Fibroblast of pulmonary artery (primary cell): ENCODE data around the gene RALGPS1.
A peak's percentile ranks its signal among the peaks of the same experiment; 100 is the strongest.

Experiments used
- DNase-seq: peaks from one replicate; pipeline ENCODE4 v3.0.0-alpha.2; 2010; ENCODE audit warnings: low read depth
- H3K4me3 ChIP-seq: replicated peaks from 2 replicates; pipeline ENCODE4 v1.5.1; 2011; ENCODE audit warnings: low read depth, mild to moderate bottlenecking, control low read depth, low read length, moderate library complexity
- TF ChIP-seq, protein P1 (sequence below): IDR thresholded peaks from 2 replicates; pipeline ENCODE4 v1.5.1; 2011; ENCODE audit warnings: mild to moderate bottlenecking, control low read depth, low read length, inconsistent platforms; ENCODE audit errors: missing control alignments

The RALGPS1 gene

DNA sequence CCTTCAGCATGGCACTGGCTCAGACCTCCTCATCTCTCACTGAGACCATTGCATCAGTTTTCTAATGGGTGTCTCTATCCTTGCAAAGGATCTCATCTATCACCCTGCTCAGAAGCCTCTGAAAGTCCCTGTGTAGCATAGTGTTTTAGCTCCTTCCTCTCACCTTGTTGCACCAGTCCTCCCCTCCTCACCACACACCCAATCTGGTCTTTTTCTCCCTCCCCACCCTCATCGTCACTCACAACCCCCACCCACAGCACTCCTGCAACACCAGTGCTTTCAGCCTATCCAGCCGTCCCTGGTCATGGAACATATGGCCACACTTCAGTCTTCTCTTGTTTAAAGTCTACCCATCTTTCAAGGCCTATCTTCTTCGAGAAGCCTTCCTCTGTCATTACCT is 133.4 kb downstream of the RALGPS1 start:
- no peak for DNase-seq
- TF ChIP-seq, protein P1, sequence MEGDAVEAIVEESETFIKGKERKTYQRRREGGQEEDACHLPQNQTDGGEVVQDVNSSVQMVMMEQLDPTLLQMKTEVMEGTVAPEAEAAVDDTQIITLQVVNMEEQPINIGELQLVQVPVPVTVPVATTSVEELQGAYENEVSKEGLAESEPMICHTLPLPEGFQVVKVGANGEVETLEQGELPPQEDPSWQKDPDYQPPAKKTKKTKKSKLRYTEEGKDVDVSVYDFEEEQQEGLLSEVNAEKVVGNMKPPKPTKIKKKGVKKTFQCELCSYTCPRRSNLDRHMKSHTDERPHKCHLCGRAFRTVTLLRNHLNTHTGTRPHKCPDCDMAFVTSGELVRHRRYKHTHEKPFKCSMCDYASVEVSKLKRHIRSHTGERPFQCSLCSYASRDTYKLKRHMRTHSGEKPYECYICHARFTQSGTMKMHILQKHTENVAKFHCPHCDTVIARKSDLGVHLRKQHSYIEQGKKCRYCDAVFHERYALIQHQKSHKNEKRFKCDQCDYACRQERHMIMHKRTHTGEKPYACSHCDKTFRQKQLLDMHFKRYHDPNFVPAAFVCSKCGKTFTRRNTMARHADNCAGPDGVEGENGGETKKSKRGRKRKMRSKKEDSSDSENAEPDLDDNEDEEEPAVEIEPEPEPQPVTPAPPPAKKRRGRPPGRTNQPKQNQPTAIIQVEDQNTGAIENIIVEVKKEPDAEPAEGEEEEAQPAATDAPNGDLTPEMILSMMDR = no peak

DNA sequence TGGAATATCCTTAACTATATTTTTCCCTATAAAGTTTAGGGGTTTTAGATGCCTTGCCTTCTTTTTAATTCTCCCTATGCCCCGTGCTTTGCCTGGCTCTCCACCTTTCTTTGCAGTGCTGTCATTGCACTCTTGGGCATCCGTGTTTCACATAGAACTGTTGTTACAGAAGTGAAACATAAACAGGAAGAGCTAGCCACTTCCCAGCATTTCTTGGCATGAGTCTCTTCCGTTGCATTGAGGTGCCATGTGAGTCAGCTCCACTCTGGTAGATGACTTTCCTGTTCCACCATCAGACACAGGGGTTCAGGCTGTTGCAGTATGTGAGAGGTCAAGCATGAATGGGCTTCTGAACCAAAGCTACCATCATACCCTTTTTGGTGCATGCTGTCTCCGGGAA is 134.5 kb downstream of the RALGPS1 start:
- peak; percentile 98 for DNase-seq
- H3K4me3 ChIP-seq = no peak overlapping the region
- TF ChIP-seq, protein P1 = peak; percentile 78

More for the DNA sequence above, 133.4 kb downstream of the RALGPS1 start:
- no peak overlapping the region for H3K4me3 ChIP-seq

DNA sequence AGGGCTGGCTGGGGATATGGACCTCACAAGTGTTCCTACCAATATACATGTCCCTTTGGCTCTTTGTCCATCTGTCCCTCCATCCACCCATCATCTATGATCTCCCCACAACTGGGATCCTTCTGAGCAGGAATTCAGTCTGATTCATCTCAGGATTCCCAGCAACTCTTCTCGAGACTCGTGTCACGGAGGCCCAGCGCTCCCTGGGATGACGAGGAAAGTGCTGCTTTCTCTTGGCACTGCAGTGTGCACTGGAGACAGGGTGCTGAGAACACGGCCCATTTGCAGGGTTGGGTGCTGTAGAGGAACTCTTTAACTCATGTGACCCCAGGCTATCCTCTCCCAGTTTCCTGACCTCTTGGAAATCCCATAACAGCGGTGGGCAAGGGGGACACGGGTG is 135.0 kb downstream of the RALGPS1 start:
- TF ChIP-seq, protein P1 = no peak
- DNase-seq = peak; percentile 58
- no peak overlapping the region for H3K4me3 ChIP-seq

DNA sequence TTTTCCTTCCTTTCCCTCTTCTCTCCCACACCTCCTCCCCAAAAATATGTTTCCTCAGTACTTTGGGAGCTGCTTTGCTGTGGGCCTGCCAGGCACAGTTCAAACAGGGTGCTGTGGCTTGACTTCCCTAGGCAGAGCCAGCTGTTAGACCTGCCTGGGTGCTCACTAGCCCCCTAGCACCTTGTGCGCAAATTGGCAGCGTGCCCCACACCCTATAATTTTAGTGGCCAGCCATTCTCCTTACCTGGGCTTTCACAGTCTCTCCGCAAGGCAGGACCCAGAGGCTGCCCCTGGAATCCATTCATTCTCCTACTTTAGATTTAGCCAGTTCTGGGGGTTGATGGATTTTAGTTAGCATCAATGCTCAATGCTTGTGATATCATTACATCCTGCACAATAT is 135.6 kb downstream of the RALGPS1 start:
- no peak for DNase-seq
- TF ChIP-seq, protein P1 = no peak
- H3K4me3 ChIP-seq = no peak overlapping the region

DNA sequence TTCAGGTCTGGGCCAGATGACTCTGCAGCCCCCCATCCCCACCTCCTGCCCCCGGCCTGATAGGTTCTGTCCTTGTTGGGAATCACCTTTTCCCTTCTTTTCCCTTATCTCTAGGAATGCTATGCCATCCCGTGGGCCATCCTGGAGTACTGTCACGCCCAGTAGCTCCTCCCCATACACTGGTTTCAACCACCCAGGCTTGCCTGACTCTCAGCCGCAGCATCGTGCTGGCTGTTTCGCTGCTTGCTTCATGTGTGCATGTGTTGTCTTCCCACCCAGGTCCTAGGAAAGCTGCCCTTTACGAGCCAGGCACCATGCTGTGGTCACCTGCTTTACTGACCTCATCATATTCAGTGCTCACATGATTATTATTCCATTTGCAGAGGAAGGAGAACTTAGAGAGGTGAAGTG is 136.0 kb downstream of the RALGPS1 start:
- TF ChIP-seq, protein P1 = no peak
- no peak for DNase-seq
- H3K4me3 ChIP-seq = no peak overlapping the region

DNA sequence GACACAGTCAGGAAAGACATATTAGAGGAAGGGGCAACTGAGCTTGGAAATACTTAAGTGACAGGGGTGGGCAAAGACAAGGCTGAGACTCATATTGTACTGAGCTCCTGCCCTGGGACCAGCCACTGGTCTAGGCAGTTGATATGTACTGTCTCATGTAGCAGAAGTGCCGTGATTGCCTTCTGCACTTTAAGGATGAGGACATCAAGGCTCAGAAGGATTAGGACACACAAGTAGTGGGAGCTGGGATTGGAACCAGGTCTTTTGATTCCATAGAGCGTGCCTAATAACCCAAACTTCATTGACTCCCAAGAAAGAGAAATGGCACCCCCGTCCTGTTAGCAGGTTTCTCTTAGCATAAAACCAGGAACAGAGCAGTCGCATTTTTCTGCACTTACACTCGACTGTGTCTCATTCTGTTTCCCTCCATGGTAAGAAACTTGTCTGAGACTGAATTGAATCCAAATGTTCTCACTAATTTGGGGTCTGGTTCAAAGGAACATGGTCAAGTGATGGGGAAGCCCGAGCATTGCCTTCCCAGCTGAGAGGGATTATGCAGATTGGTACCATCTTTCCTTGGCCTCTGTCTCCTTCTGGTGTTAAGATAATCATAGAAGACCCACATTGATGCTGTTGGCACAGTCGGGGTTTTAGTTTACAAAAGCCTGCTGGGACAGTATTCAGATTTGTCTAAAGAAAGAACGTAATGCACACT is 137.5 kb downstream of the RALGPS1 start:
- no peak for DNase-seq
- TF ChIP-seq, protein P1 = no peak
- no peak overlapping the region for H3K4me3 ChIP-seq

DNA sequence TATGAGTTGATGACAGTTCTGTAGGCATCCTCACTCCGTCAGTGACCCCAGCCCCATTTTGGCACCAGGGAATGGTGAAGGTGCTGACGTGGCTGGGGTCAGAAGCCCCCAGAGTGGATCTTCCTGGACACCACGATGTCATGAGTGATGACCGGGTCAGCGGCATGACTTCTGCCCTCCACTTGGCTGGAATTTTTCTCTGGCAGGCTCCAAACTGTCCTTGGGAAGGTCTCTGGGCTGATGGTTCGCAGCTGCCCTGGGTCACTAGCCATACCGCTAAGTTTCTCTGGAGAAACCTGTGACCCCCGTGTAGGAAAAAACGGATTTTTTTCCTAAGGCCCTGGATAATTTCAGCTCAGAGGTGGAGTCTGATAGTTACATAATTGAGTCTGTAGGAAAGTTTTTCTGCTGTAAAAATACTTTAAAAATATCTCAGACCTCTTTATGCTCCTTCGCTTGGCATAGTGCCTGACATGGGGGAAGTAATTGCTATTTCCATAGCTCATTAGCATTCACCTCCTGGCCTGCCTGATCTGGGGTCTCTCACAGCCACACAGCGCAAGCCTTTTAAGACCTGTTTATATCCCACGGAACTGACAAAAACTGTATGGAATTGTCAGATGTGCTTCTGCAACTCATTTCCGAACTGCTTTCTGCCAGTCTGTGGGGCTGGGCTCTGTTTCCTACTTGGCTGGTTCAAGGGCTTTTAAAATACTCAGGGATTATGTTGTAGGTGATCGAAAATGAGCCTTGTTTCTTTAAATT is 138.7 kb downstream of the RALGPS1 start:
- DNase-seq = no peak

More for the DNA sequence above, 138.7 kb downstream of the RALGPS1 start:
- H3K4me3 ChIP-seq = no peak overlapping the region
- TF ChIP-seq, protein P1 = no peak
